PC-9 (cell line): ENCODE results near the gene MYO1C. TPM values are rescaled to one million over a fixed set of nuclear protein-coding genes. Genes with fewer than 3 reads are reported as not detected.
A peak's percentile ranks its signal among the peaks of the same experiment; 100 is the strongest.

Source experiments
- BruUV-seq: library from RNA; stranded (reverse); fragments of 400-500 nt; replicated peaks from 2 replicates; lab custom pipeline; 2021; lab: Mats Ljungman, UMichigan
- CTCF ChIA-PET: fragments of 300-600 bp; sonication (Branson Sonifier 250); formaldehyde crosslinking; loops from one replicate; lab custom pipeline; 2022; ENCODE audit warnings: antibody characterized with exemption; lab: Charles Lee
- POLR2A ChIA-PET: fragments of 300-600 bp; sonication (Branson Sonifier 250); formaldehyde crosslinking; loops from one replicate; lab custom pipeline; 2022; ENCODE audit warnings: antibody characterized with exemption; ENCODE audit not compliant: unreplicated experiment; lab: Charles Lee
- DNase-seq, 2 experiments: peaks; one replicate each; pipeline versions ENCODE4 v3.0.0 to v3.0.0-alpha.2; 2015 to 2022; ENCODE audit warnings: mixed read lengths in 1 of 2
- H2AFZ ChIP-seq: fragments of 200-600 bp; sonication (generic); 2 replicates; pipeline ENCODE4 v1.8.1; 2017; ENCODE audit warnings: antibody characterized with exemption
- H3F3A ChIP-seq: fragments of 200-600 bp; sonication (generic); 2 replicates; pipeline ENCODE4 v1.8.1; 2017; ENCODE audit warnings: antibody characterized with exemption, mild to moderate bottlenecking, low read depth; ENCODE audit not compliant: insufficient read depth
- H3K27ac ChIP-seq: fragments of 200-600 bp; sonication (generic); 2 replicates; pipeline ENCODE4 v1.6.1; 2016; ENCODE audit warnings: mixed run types
- H3K27me3 ChIP-seq: fragments of 200-600 bp; sonication (generic); 2 replicates; pipeline ENCODE4 v1.6.1; 2016; ENCODE audit warnings: low read depth, mixed run types; ENCODE audit not compliant: insufficient read depth
- H3K36me3 ChIP-seq: fragments of 200-600 bp; sonication (generic); 2 replicates; pipeline ENCODE4 v1.6.1; 2016; ENCODE audit warnings: low read depth, mixed run types
- H3K4me1 ChIP-seq: fragments of 200-600 bp; sonication (generic); replicated peaks from 2 replicates; pipeline ENCODE4 v1.6.1; 2016; ENCODE audit warnings: mixed run types; ENCODE audit not compliant: insufficient read depth
- H3K4me2 ChIP-seq: fragments of 200-600 bp; sonication (generic); 2 replicates; pipeline ENCODE4 v1.6.1; 2017; ENCODE audit warnings: mixed run types
- H3K4me3 ChIP-seq: fragments of 200-600 bp; sonication (generic); 2 replicates; pipeline ENCODE4 v1.6.1; 2016; ENCODE audit warnings: mixed run types
- H3K79me2 ChIP-seq: fragments of 200-600 bp; sonication (generic); 2 replicates; pipeline ENCODE4 v1.6.1; 2017; ENCODE audit warnings: low read depth, mixed run types
- H3K9me2 ChIP-seq: fragments of 200-600 bp; sonication (generic); 2 replicates; pipeline ENCODE4 v1.8.1; 2017; ENCODE audit warnings: mild to moderate bottlenecking; ENCODE audit not compliant: insufficient read depth
- H3K9me3 ChIP-seq: fragments of 200-600 bp; sonication (generic); 2 replicates; pipeline ENCODE4 v1.8.1; 2016; ENCODE audit warnings: low read depth; ENCODE audit not compliant: insufficient read depth
- H4K20me1 ChIP-seq: fragments of 200-600 bp; sonication (generic); 2 replicates; pipeline ENCODE4 v1.8.1; 2017; ENCODE audit not compliant: insufficient read depth
- EZH2 ChIP-seq: fragments of 200-600 bp; sonication (generic); IDR thresholded peaks from 2 replicates; pipeline ENCODE4 v1.8.0; 2017; ENCODE audit warnings: antibody characterized with exemption, low read depth
- intact Hi-C: fragments of 100-400 bp; cut with micrococcal nuclease; formaldehyde crosslinking; loops from one replicate; pipeline ENCODE4 v1.10.0; 2022; ENCODE audit not compliant: unreplicated experiment
- total RNA-seq: library from RNA; stranded (reverse); gene quantifications from 2 replicates; pipeline ENCODE4 v1.2.3, GENCODE V29; 2021
- TF ChIP-seq, protein P1 (sequence below): fragments of 200-600 bp; sonication (generic); conservative IDR thresholded peaks from 2 replicates; pipeline ENCODE4 v1.6.1; 2017; ENCODE audit warnings: mixed run types, antibody characterized with exemption, mild to moderate bottlenecking, moderate library complexity

The MYO1C gene
- total RNA-seq, 1 experiment from 2014 or later: 237 TPM

DNA sequence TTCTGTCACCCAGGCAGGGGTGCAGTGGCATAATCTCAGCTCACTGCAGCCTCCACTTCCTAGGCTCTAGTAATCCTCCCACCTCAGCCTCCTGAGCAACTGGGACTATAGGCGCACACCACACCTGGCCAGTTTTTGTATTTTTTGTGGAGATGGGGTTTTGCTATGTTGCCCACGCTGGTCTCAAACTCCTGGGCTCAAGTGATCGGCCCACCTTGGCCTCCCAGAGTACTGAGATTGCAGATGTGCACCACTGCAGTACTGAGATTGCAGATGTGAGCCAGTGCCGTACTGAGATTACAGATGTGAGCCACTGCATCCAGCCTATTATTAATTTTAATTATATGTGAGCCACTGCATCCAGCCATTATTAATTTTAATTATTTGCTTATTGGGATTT lies 50.3 kb downstream of the MYO1C start:
- DNase-seq: no peak
- Histone ChIP-seq H3K27ac (no peak overlapping the region), H3K4me1 (no peaks in the 10 kb centered on the region), H4K20me1 (peaks cover 76% of the 10 kb centered on the region), H3K9me2 (no peaks in the 10 kb centered on the region), H3K9me3 (no peaks in the 10 kb centered on the region), H3F3A (peaks cover 4% of the 10 kb centered on the region; the same call in 1 of the 2 replicates), H3K79me2 (peaks cover 94% of the 10 kb centered on the region), H3K36me3 (no peaks in the 10 kb centered on the region), H3K4me3 (no peak overlapping the region), H3K4me2 (no peak overlapping the region), H3K27me3 (no peaks in the 10 kb centered on the region), H2AFZ (no peak overlapping the region)
- ChIA-PET CTCF (no interaction called here), POLR2A (no interaction called here)
- BruUV-seq: no TSS peak
- intact Hi-C loops: no loop called here
- no peak for TF ChIP-seq EZH2
- TF ChIP-seq, protein P1, sequence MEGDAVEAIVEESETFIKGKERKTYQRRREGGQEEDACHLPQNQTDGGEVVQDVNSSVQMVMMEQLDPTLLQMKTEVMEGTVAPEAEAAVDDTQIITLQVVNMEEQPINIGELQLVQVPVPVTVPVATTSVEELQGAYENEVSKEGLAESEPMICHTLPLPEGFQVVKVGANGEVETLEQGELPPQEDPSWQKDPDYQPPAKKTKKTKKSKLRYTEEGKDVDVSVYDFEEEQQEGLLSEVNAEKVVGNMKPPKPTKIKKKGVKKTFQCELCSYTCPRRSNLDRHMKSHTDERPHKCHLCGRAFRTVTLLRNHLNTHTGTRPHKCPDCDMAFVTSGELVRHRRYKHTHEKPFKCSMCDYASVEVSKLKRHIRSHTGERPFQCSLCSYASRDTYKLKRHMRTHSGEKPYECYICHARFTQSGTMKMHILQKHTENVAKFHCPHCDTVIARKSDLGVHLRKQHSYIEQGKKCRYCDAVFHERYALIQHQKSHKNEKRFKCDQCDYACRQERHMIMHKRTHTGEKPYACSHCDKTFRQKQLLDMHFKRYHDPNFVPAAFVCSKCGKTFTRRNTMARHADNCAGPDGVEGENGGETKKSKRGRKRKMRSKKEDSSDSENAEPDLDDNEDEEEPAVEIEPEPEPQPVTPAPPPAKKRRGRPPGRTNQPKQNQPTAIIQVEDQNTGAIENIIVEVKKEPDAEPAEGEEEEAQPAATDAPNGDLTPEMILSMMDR: no peak

DNA sequence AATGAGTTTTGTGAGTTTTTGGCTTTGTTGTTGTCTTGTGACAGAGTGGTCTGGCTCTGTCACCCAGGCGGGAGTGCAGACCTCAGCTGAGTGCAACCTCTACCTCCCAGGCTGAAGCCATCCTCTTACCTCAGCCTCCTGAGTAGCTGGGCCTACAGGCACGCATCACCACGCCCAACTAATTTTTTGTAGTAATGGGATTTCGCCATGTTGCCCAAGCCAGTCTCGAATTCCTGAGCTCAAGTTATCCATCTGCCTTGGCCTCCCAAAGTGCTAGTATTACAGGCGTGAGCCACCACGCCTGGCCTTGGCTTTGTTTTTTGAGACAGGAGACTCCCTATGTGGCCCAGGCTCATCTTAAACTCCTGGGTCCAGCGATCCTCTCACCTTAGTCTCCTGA lies 51.6 kb downstream of the MYO1C start:
- CTCF ChIA-PET: interaction anchor here (0.6 kb wide), 1 partner anchor 76 kb away, joined by 3 read pairs; no protein-coding TSS in a partner anchor
- H3K9me2 ChIP-seq: no peaks in the 10 kb centered on the region
- H3K27me3 ChIP-seq: no peaks in the 10 kb centered on the region
- peaks cover 90% of the 10 kb centered on the region for H3K79me2 ChIP-seq
- H2AFZ ChIP-seq: no peak overlapping the region
- peaks cover 65% of the 10 kb centered on the region for H4K20me1 ChIP-seq
- H3K4me1 ChIP-seq: no peaks in the 10 kb centered on the region
- H3F3A ChIP-seq: peaks cover 4% of the 10 kb centered on the region; the same call in 1 of the 2 replicates
- no peaks in the 10 kb centered on the region for H3K9me3 ChIP-seq
- POLR2A ChIA-PET: no interaction called here
- no TSS peak for BruUV-seq
- TF ChIP-seq, protein P1: no peak
- no peak for TF ChIP-seq EZH2
- H3K27ac ChIP-seq: no peak overlapping the region
- intact Hi-C loops: no loop called here
- DNase-seq: no peak
- H3K4me2 ChIP-seq: no peak overlapping the region
- peaks cover 11% of the 10 kb centered on the region; the same call in 1 of the 2 replicates for H3K36me3 ChIP-seq
- H3K4me3 ChIP-seq: no peak overlapping the region

DNA sequence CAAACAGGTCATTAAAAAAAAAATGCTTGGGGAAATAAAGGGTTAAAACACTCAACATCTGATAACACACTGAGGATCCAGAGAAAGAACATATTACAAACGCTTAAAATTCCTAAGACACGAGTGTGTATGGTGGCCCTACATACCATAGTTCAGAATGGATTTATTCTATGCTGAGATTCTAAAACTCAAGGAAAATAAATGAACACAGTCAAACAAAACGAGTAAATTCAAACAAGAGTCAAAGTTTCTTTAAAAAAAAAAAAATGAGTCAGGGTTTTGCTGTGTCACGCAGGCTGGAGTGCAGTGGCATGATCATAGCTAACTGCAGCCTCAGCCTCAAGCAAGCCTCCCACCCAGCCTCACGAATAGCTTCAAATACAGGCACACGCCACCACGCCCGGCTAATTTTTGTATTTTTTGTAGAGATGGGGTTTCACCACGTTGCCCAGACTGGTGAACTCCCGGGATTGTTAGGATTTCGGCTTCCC lies 53.8 kb downstream of the MYO1C start:
- no peak for TF ChIP-seq EZH2
- TF ChIP-seq, protein P1: no peak
- Histone ChIP-seq H3K4me2 (no peak overlapping the region), H3K79me2 (peaks cover 83% of the 10 kb centered on the region), H3K9me3 (no peaks in the 10 kb centered on the region), H3K4me3 (no peak overlapping the region), H3F3A (peaks cover 19% of the 10 kb centered on the region), H3K27ac (peak overlapping the region; percentile 21), H3K4me1 (no peaks in the 10 kb centered on the region), H3K9me2 (no peaks in the 10 kb centered on the region), H3K36me3 (peaks cover 18% of the 10 kb centered on the region), H4K20me1 (peaks cover 59% of the 10 kb centered on the region), H3K27me3 (no peaks in the 10 kb centered on the region), H2AFZ (no peak overlapping the region)
- no TSS peak for BruUV-seq
- DNase-seq: peak in 1 of 2 experiments; percentile 28
- CTCF ChIA-PET: interaction anchor here (0.7 to 0.9 kb wide), 3 partner anchors 48 to 73 kb away, joined by 3 to 5 read pairs (median 5); no protein-coding TSS in a partner anchor
- POLR2A ChIA-PET: interaction anchor here (0.5 to 0.7 kb wide), 5 partner anchors 12 to 179 kb away, joined by 3 to 11 read pairs (median 9); no protein-coding TSS in a partner anchor
- intact Hi-C loops: no loop called here
